Activated CD4-positive, alpha-beta memory T cell treated with anti-CD3 and anti-CD28 coated beads for 36 hours (primary cell): Measurements from ENCODE around the gene SNAI3. TPM values are rescaled to one million over a fixed set of nuclear protein-coding genes. Genes with fewer than 3 reads are reported as not detected.

Experiments used
- CTCF ChIA-PET: fragments of 350-600 bp; sonication (Branson Sonifier 250); formaldehyde crosslinking; loops from one replicate; lab custom pipeline; 2021; ENCODE audit warnings: antibody characterized with exemption, inconsistent platforms; lab: Charles Lee
- POLR2A ChIA-PET: fragments of 350-600 bp; sonication (Branson Sonifier 250); formaldehyde crosslinking; loops from one replicate; lab custom pipeline; 2021; ENCODE audit warnings: antibody characterized with exemption; lab: Charles Lee
- DNase-seq: peaks from one replicate; pipeline ENCODE4 v3.0.0-alpha.2; 2020
- H3K27ac Mint-ChIP-seq: one replicate; pipeline ENCODE4 v1.8.0; 2021; ENCODE audit warnings: mixed read lengths
- H3K27me3 Mint-ChIP-seq: one replicate; pipeline ENCODE4 v1.8.0; 2021; ENCODE audit warnings: mixed read lengths
- H3K36me3 Mint-ChIP-seq: one replicate; pipeline ENCODE4 v1.8.0; 2021; ENCODE audit warnings: mixed read lengths
- H3K4me1 Mint-ChIP-seq: one replicate; pipeline ENCODE4 v1.8.0; 2021; ENCODE audit warnings: low read depth, mixed read lengths
- H3K4me3 Mint-ChIP-seq: one replicate; pipeline ENCODE4 v1.8.0; 2021; ENCODE audit warnings: mild to moderate bottlenecking, mixed read lengths
- H3K9me3 Mint-ChIP-seq: one replicate; pipeline ENCODE4 v1.8.0; 2021; ENCODE audit warnings: mixed read lengths
- intact Hi-C: fragments of 100-400 bp; cut with micrococcal nuclease; formaldehyde crosslinking; loops from one replicate; pipeline ENCODE4 v1.15.1; 2023
- total RNA-seq, 2 experiments: library from RNA; stranded (reverse); gene quantifications; one replicate each; pipeline ENCODE4 v1.2.3, GENCODE V29; 2021

SNAI3 gene
- total RNA-seq, 2 experiments from 2014 or later, result 5.5 to 5.8 TPM

DNA sequence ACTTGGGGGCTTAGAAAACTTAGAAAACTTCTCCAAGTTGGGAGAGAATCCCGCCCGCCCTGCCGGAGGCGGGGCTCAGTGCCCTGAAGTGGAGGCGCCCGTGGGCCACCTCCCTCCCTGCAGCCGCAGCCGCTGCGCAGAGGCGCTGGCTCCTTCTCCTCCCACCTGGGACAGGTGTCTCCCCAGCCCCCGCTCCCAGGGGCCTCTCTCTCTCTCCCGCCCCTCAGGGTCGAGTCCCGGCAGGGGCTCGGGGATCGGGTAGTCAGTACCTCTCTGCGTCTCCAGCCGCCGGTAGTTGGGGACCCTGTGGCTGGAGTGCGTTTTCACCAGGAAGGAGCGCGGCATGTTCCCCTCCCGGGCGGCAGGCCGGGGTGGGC is 257 bp downstream of the SNAI3 start:
- intact Hi-C loops, result loop anchor here (1.0 to 10.0 kb wide), 4 partner anchors 15 to 95 kb away; partner anchors contain the start of genes IL17C and MVD
- no peaks in the 10 kb centered on the region for H3K27me3 Mint-ChIP-seq
- peak overlapping the region; percentile 49 for H3K27ac Mint-ChIP-seq
- peak; percentile 55 for DNase-seq
- CTCF ChIA-PET, result interaction anchor here (1.3 to 4.2 kb wide), 5 partner anchors 17 to 108 kb away, joined by 3 to 36 read pairs (median 4); no protein-coding TSS in a partner anchor
- peaks cover 42% of the 10 kb centered on the region for H3K4me1 Mint-ChIP-seq
- no peaks in the 10 kb centered on the region for H3K9me3 Mint-ChIP-seq
- POLR2A ChIA-PET, result interaction anchor here (1.1 to 1.2 kb wide), 2 partner anchors 15 to 21 kb away, joined by 3 to 4 read pairs; no protein-coding TSS in a partner anchor
- peak overlapping the region; percentile 74 for H3K4me3 Mint-ChIP-seq
- H3K36me3 Mint-ChIP-seq, result peaks cover 2% of the 10 kb centered on the region

DNA sequence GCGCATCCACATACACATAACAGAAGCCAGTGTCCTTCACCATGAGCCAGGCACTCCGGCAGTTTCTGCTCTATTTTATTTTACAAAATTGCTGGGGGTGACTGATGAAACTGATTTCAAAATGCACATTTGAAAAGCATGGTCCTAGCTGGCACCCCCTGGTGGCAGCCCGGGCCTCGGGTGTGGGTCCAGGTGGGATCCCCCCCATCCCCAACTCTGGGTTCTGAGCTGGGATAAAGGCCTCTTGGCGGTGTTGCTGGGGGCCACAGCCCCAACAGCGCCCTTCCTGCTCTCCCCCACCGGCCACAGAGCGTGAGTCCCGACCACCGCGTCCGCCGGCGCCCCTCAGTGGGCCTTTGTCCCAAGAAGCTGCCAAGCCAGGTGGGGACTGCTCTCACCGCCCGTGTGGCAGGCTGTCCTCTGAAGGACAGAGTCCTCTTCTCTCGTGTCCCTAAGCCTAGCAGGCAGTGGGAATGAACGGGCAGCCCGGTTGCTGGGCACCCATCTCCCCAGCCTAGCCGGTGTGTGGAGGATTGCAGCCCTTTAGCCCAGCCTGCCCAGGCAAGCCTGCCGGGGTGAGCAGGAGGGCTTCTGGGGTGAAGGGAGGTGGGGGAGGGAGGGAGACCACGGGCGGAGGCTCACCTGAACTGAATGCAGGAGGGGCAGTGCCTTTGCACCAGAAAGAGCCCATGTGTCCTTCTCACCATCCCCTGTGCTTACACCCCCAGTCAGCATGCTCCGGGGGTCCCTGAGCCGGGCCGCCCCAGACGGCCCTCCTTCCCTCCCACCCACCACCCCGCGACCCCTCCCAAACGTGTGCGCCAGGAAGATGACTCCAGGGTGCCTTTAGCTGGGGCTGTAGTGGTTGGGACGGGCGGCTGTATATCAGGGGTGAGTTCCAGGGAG is 898 bp downstream of the SNAI3 start:
- peak; percentile 82 for DNase-seq
- CTCF ChIA-PET, result interaction anchor here (0.9 to 4.2 kb wide), 8 partner anchors 10 to 115 kb away, joined by 3 to 36 read pairs (median 4); partner anchors contain the start of gene ZC3H18
- intact Hi-C loops, result loop anchor here (1.0 to 10.0 kb wide), 4 partner anchors 16 to 96 kb away; partner anchors contain the start of genes IL17C and MVD
- H3K36me3 Mint-ChIP-seq, result peaks cover 4% of the 10 kb centered on the region
- H3K27ac Mint-ChIP-seq, result peak overlapping the region; percentile 49
- POLR2A ChIA-PET, result interaction anchor here (1.1 kb wide), 1 partner anchor 15 kb away, joined by 8 read pairs; no protein-coding TSS in a partner anchor
- H3K4me3 Mint-ChIP-seq, result peak overlapping the region; percentile 74
- peaks cover 39% of the 10 kb centered on the region for H3K4me1 Mint-ChIP-seq
- no peaks in the 10 kb centered on the region for H3K9me3 Mint-ChIP-seq
- no peaks in the 10 kb centered on the region for H3K27me3 Mint-ChIP-seq

DNA sequence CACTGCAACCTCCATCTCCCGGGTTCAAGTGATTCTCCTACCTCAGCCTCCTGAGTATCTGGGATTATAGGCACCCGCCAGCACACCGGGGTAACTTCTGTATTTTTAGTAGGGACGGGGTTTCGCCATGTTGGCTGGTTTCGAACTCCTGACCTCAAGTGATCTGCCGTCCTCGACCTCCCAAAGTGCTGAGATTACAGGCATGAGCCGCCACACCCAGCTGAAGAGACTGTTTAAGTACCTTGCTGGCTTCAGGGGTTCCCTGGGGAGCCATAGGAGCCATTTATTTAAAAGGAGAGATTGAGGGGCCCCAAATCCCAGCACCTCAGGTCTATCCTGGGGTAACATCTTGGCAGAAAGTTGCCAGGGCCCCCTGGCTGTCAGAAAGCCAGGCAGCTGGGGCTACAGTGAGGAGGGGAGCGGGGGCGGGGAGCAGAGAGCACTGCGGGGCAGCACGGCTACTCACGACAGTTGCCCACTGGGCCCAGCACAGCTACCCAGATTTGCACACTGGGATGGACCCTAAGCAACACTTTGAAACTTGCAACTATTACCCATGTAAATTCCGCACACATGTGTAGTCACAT is 1.6 kb downstream of the SNAI3 start:
- Mint-ChIP-seq H3K27me3 (no peaks in the 10 kb centered on the region), H3K4me1 (peaks cover 40% of the 10 kb centered on the region), H3K36me3 (peaks cover 4% of the 10 kb centered on the region), H3K9me3 (no peaks in the 10 kb centered on the region), H3K27ac (no peak overlapping the region), H3K4me3 (peak overlapping the region; percentile 74)
- intact Hi-C loops, result loop anchor here (10.0 kb wide), 1 partner anchor 50 kb away; the partner anchor contains the start of gene IL17C
- DNase-seq, result no peak
- CTCF ChIA-PET, result interaction anchor here (0.7 to 4.2 kb wide), 6 partner anchors 12 to 115 kb away, joined by 3 to 36 read pairs (median 4); partner anchors contain the start of gene ZC3H18
- POLR2A ChIA-PET, result interaction anchor here (1.1 kb wide), 1 partner anchor 16 kb away, joined by 8 read pairs; no protein-coding TSS in a partner anchor

DNA sequence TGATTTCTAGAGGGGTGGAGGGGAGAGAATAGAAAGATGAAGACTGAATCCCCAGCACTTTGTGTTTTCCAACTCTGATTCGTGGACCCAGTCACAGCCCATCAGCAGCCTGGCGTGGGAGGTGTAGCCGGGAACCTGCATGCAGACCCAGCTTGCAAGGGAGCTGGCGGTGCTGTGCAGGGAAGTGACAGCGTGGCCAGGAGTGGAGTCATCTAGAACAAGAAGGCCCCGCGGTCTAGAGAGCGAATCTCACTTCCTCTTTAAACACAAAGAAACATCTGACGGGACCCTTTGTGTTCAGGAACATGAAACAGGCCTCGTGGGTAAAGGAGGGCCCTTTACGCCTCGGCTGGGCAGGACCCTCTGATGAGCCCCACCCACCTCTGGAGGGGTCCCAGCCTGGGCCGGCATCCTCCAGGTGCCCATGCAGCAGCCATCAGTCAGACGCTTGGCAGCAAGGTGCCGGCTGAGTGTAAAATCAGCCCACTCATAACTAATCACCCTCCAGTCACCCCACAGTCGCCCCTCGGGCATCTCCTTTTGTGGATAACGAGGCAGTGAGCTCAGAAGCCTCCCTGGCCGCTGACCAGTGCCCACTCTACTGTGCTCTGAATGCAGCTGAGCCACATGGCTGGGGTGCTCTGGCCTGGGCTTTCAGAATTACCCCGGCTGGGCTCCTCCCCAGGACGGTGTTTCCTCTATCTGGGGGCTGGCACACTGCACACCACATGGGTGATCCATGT is 4.4 kb downstream of the SNAI3 start:
- Mint-ChIP-seq H3K27ac (peak overlapping the region; percentile 96), H3K27me3 (no peaks in the 10 kb centered on the region), H3K4me3 (peak overlapping the region; percentile 65), H3K36me3 (peaks cover 4% of the 10 kb centered on the region), H3K4me1 (peaks cover 40% of the 10 kb centered on the region), H3K9me3 (no peaks in the 10 kb centered on the region)
- peak; percentile 91 for DNase-seq
- intact Hi-C loops, result loop anchor here (1.0 to 10.0 kb wide), 4 partner anchors 19 to 100 kb away; partner anchors contain the start of genes CYBA and IL17C
- POLR2A ChIA-PET, result interaction anchor here (0.5 to 2.3 kb wide), 3 partner anchors 18 to 93 kb away, joined by 3 to 16 read pairs (median 4); partner anchors contain the start of genes CTU2 and RNF166
- CTCF ChIA-PET, result interaction anchor here (0.9 to 1.5 kb wide), 4 partner anchors 17 to 526 kb away, joined by 3 to 4 read pairs (median 4); no protein-coding TSS in a partner anchor

DNA sequence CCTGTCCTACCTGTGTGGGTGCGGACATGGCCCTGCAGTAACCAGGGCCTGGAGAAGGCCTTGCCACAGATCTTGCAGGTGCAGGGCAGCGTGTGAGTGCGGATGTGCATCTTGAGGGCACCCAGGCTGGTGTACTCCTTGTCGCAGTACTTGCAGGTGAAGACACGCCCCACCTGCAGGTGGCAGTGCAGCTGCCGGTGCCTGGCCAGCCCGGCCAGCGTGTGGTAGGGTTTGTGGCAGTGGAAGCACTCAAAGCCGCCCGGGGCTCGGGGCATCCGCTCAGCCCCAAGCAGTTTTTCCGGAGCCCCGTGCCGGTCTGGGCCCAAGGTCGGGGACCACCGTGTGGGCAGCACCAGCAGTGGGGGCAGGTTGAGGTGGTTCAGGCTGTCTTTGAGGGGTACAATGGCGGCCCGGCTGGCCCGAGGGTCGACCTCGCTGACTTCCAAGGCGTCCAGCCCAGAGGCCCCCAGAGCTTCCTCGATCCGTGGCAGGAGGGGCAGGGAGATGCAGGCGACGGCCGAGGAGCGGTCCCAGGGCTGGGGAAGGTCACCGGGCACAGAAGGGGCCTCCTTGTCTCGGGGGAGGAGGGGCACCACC is 5.1 kb downstream of the SNAI3 start:
- Mint-ChIP-seq H3K9me3 (no peaks in the 10 kb centered on the region), H3K27me3 (no peaks in the 10 kb centered on the region), H3K36me3 (peaks cover 4% of the 10 kb centered on the region), H3K4me1 (peaks cover 40% of the 10 kb centered on the region), H3K27ac (peak overlapping the region; percentile 96), H3K4me3 (peak overlapping the region; percentile 65)
- intact Hi-C loops, result loop anchor here (1.0 to 10.0 kb wide), 4 partner anchors 20 to 101 kb away; partner anchors contain the start of genes CYBA and IL17C
- ChIA-PET CTCF (interaction anchor here (0.6 to 1.5 kb wide), 6 partner anchors 11 to 527 kb away, joined by 3 to 4 read pairs (median 4); no protein-coding TSS in a partner anchor), POLR2A (interaction anchor here (0.9 to 2.3 kb wide), 2 partner anchors 19 to 24 kb away, joined by 4 to 16 read pairs; partner anchors contain the start of genes CTU2 and RNF166)
- peak; percentile 76 for DNase-seq

DNA sequence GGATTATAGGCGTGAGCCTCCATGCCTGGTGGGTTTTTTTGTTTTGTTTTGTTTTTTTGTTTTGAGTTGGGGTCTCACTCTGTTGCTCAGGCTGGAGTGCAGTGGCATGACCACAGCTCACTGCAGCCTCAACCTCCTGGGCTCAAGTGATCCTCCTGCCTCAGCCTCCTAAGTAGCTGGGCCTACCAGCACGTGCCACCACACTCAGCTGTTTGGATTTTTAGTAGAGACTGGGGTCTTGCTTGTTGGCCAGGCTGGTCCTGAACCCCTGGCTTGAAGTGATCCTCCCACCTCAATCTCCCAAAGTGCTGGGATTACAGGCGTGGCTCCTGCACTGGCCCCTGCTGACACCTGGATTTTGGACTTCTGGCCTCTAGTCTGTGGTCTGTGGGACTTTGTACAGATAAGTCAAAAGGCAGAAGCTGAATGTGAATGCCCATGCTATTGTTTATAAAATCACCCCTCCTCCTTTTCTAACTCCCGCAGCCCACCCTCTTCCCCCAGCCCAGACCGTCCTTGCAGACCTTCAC is 5.7 kb downstream of the SNAI3 start:
- H3K27me3 Mint-ChIP-seq, result no peaks in the 10 kb centered on the region
- intact Hi-C loops, result loop anchor here (1.0 to 10.0 kb wide), 4 partner anchors 21 to 102 kb away; partner anchors contain the start of genes CYBA and IL17C
- POLR2A ChIA-PET, result interaction anchor here (0.9 to 2.3 kb wide), 3 partner anchors 20 to 110 kb away, joined by 3 to 16 read pairs (median 4); partner anchors contain the start of genes CTU2, RNF166 and ZC3H18
- DNase-seq, result no peak
- peaks cover 40% of the 10 kb centered on the region for H3K4me1 Mint-ChIP-seq
- H3K36me3 Mint-ChIP-seq, result peaks cover 4% of the 10 kb centered on the region
- no peaks in the 10 kb centered on the region for H3K9me3 Mint-ChIP-seq
- CTCF ChIA-PET, result interaction anchor here (0.6 to 1.5 kb wide), 8 partner anchors 9 to 126 kb away, joined by 3 to 6 read pairs (median 4); no protein-coding TSS in a partner anchor
- H3K27ac Mint-ChIP-seq, result peak overlapping the region; percentile 96
- H3K4me3 Mint-ChIP-seq, result peak overlapping the region; percentile 65

DNA sequence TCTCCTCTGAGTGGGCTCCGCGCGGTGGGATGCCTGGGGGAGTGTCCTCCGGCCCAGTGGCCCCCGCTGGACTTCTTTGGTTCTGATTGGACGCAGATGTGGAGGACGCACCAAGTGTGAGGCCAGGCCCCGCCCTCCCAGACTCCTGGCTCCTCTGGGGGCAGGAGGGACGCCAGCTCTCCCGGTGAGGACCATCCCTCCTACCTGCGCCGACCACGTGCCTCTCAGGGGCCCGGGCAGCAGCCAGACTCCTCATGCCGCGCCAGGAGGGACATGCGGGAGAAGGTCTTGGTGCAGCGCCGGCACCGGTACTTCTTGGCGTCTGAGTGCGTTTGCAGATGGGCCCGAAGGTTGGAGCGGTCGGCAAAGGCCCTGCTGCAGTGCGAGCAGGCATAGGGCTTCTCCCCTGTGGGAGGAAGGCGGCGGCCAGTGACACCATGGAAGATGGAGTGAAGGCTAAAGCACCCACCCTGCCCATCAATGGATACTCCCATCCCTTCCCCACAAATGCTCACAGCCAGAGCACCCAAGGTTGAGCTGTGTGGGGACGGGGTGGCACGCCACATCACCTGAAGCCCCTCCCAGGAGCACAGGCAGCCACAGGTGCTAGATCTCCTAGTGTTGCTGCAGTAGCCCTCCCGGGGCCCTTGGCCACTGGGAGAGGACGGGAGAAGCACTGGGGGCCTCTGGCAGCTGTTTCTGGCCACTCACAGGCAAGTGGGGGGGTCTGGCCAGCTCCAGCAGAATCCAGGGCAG is 7.9 kb downstream of the SNAI3 start:
- Mint-ChIP-seq H3K27me3 (no peaks in the 10 kb centered on the region), H3K9me3 (no peaks in the 10 kb centered on the region), H3K27ac (no peak overlapping the region), H3K36me3 (peaks cover 7% of the 10 kb centered on the region), H3K4me3 (no peak overlapping the region), H3K4me1 (peaks cover 23% of the 10 kb centered on the region)
- intact Hi-C loops, result no loop called here
- ChIA-PET CTCF (interaction anchor here (1.0 kb wide), 1 partner anchor 13 kb away, joined by 3 read pairs; no protein-coding TSS in a partner anchor), POLR2A (no interaction called here)
- DNase-seq, result no peak

DNA sequence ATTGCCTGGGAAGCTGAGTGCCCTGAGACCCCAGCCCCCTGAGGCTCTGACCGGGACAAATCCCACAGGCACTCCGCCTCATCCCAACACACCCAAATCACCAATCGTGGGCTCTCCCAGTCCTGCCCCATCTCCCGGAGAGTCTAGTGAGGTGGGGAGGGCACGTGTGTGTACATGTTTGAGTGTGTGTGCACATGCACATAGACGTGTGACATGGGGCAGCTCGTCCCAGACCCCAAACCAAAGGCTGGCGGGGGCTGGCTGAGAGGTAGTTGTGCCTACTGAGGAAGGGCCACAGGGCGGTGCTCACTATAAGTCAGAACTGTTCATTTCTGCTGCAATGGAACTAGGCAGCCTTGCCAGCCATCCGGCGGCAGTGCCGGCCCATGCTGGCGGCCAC is 8.6 kb downstream of the SNAI3 start:
- ChIA-PET CTCF (interaction anchor here (1.0 kb wide), 1 partner anchor 14 kb away, joined by 3 read pairs; no protein-coding TSS in a partner anchor), POLR2A (no interaction called here)
- no peak for DNase-seq
- Mint-ChIP-seq H3K9me3 (no peaks in the 10 kb centered on the region), H3K27me3 (no peaks in the 10 kb centered on the region), H3K4me1 (peaks cover 21% of the 10 kb centered on the region), H3K36me3 (peaks cover 7% of the 10 kb centered on the region), H3K27ac (no peak overlapping the region), H3K4me3 (no peak overlapping the region)
- intact Hi-C loops, result no loop called here

DNA sequence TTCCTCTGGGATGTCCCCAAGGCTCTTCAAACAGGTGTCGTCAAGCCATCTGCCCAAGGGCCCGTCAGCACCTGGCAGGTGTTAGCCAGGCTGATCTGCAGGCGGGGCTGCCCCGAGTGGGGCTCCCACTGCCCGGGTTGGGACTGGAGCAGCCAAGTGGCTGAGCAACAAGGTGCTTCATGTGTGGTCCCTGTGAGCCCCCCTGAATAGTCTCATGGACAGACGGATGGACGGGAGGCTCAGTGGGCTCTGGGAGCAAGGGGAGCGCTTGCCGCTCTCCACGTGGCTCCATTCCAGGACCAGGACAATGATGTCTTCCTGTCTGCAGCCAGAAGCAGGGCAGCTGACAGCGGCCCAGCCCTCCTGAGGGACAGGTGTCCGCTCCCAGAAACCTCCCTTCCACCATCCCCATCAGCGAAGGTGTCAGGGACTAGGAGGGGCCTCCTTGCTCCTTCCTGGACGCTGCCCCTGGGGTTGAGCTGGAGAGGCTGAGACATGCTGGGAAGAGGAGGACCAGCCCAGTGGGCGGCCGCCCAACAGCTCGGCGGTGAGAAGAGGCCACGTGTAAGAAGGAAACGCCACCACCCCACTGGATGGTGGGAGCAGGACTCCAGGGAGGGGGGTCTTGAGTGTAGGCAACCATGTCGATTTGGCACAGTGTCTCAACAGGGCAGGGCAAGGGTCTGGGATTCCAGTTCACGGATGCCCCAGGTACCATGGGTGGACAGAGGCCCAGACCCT is 9.6 kb downstream of the SNAI3 start:
- H3K27me3 Mint-ChIP-seq, result no peaks in the 10 kb centered on the region
- no peak for DNase-seq
- no peak overlapping the region for H3K4me3 Mint-ChIP-seq
- peaks cover 5% of the 10 kb centered on the region for H3K36me3 Mint-ChIP-seq
- no peaks in the 10 kb centered on the region for H3K9me3 Mint-ChIP-seq
- no peak overlapping the region for H3K27ac Mint-ChIP-seq
- peaks cover 12% of the 10 kb centered on the region for H3K4me1 Mint-ChIP-seq
- CTCF ChIA-PET, result interaction anchor here (1.0 kb wide), 1 partner anchor 15 kb away, joined by 3 read pairs; no protein-coding TSS in a partner anchor
- POLR2A ChIA-PET, result no interaction called here
- intact Hi-C loops, result no loop called here
